Smooth muscle cell (in vitro differentiated cells): ENCODE results near the gene DOCK11. TPM values are rescaled to one million over a fixed set of nuclear protein-coding genes. Genes with fewer than 3 reads are reported as not detected.

Experiments
- DNase-seq: peaks from one replicate; lab custom pipeline; 2025; ENCODE audit not compliant: unreplicated experiment; lab: John Stamatoyannopoulos, UW
- H2AFZ ChIP-seq: fragments of 200-600 bp; sonication (generic); 2 replicates; pipeline ENCODE4 v1.6.0; 2016; ENCODE audit warnings: antibody characterized with exemption, low read depth, mild to moderate bottlenecking
- H3F3A ChIP-seq: fragments of 200-600 bp; sonication (generic); 2 replicates; pipeline ENCODE4 v1.6.0; 2017; ENCODE audit warnings: antibody characterized with exemption, low read depth
- H3K27ac ChIP-seq: fragments of 200-600 bp; sonication (generic); 2 replicates; pipeline ENCODE4 v1.5.1; 2016; ENCODE audit warnings: low read depth, mild to moderate bottlenecking
- H3K27me3 ChIP-seq: fragments of 200-600 bp; sonication (generic); 2 replicates; pipeline ENCODE4 v1.6.1; 2016; ENCODE audit warnings: low read depth, mild to moderate bottlenecking
- H3K36me3 ChIP-seq: fragments of 200-600 bp; sonication (generic); 2 replicates; pipeline ENCODE4 v1.5.1; 2016; ENCODE audit warnings: low read depth
- H3K4me1 ChIP-seq: fragments of 200-600 bp; sonication (generic); 2 replicates; pipeline ENCODE4 v1.5.1; 2016; ENCODE audit warnings: low read depth
- H3K4me2 ChIP-seq: fragments of 200-600 bp; sonication (generic); 2 replicates; pipeline ENCODE4 v1.6.0; 2016; ENCODE audit warnings: mild to moderate bottlenecking
- H3K4me3 ChIP-seq: fragments of 200-600 bp; sonication (generic); 2 replicates; pipeline ENCODE4 v1.5.1; 2016; ENCODE audit warnings: mild to moderate bottlenecking
- H3K79me2 ChIP-seq: fragments of 200-600 bp; sonication (generic); 2 replicates; pipeline ENCODE4 v1.6.0; 2016; ENCODE audit warnings: low read depth, mild to moderate bottlenecking
- H3K9ac ChIP-seq: fragments of 200-600 bp; sonication (generic); 2 replicates; pipeline ENCODE4 v1.6.0; 2016; ENCODE audit warnings: low read depth
- H3K9me3 ChIP-seq: fragments of 200-600 bp; sonication (generic); replicated peaks from 2 replicates; pipeline ENCODE4 v1.5.1; 2016; ENCODE audit warnings: low read depth
- H4K20me1 ChIP-seq: fragments of 200-600 bp; sonication (generic); 2 replicates; pipeline ENCODE4 v1.6.0; 2016; ENCODE audit warnings: low read depth
- CTCF ChIP-seq: fragments of 200-600 bp; sonication (generic); IDR thresholded peaks from 2 replicates; pipeline ENCODE4 v1.5.1; 2017; ENCODE audit warnings: borderline replicate concordance, mild to moderate bottlenecking, antibody characterized with exemption; ENCODE audit not compliant: insufficient read depth, poor library complexity, severe bottlenecking
- WGBS: methylation state at CpG from one replicate; pipeline ENCODE4 v1.1.7; 2016; ENCODE audit warnings: low lambda C conversion rate; 5-methylcytosine and 5-hydroxymethylcytosine counted together
- polyA plus RNA-seq: library from polyadenylated mRNA; unstranded; fragments of >200 nt; fragmentation: Nextera tagmentation; extraction: Ambion mirVana; gene quantifications from 2 replicates; pipeline ENCODE4 v1.2.1, GENCODE V29; 2016
- total RNA-seq: library from RNA; depleted of rRNA; stranded (reverse); fragments of >200 nt; gene quantifications from 2 replicates; pipeline ENCODE4 v1.2.3, GENCODE V29; 2014

Gene DOCK11
- total and polyA plus RNA-seq, 2 experiments from 2014 or later = 2.3 to 2.6 TPM

DNA sequence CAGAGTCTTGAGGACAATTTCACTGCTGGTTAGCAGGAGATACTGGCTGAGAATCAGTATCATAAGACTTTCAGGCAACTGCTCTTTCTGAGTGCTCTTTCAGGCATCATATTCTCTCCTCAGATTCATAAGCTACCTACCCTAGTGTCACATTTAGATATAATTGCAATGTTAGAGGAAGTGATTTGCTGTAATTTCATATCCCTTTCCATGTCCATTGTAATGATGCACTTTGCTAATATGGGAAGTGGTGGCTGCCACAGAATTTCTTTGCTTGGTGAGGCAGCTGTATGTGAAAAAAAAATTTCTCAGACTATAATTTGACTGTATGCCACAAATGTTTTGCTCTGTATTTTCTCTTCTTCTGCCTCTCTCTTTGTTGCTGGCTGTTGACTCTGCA, 63.3 kb downstream of the DOCK11 start:
- no peak for DNase-seq
- H3K27me3 ChIP-seq = no peaks in the 10 kb centered on the region
- H3K36me3 ChIP-seq = no peaks in the 10 kb centered on the region
- H3K79me2 ChIP-seq = no peaks in the 10 kb centered on the region
- TF ChIP-seq CTCF = no peak
- no peak overlapping the region for H3K4me2 ChIP-seq
- no peak overlapping the region for H2AFZ ChIP-seq
- no peak overlapping the region for H3K4me3 ChIP-seq
- no peaks in the 10 kb centered on the region for H4K20me1 ChIP-seq
- H3K9me3 ChIP-seq = no peaks in the 10 kb centered on the region
- no peaks in the 10 kb centered on the region for H3F3A ChIP-seq
- H3K9ac ChIP-seq = no peak overlapping the region
- no peak overlapping the region for H3K27ac ChIP-seq
- no peaks in the 10 kb centered on the region for H3K4me1 ChIP-seq

DNA sequence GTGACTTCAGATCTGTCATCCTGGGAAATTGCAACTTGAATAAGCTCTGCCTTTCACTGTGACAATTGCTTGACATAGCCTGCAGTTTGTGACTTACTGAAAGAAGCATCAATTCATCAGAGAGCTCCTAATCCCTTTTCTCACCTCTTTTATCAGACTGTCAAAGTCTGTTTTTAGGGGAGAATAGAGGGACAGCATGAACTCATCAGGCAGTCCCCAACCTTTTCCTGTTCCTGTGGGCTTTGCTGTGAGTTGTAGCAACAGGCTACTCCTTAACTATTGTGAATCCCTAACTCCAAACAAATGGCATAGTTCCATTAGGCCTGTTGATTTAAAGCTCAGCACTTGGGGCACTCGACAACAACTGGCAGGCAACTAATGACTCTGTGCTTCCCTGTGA, 64.9 kb downstream of the DOCK11 start:
- no peaks in the 10 kb centered on the region for H3K9me3 ChIP-seq
- H3K4me1 ChIP-seq = no peaks in the 10 kb centered on the region
- H3K27ac ChIP-seq = no peak overlapping the region
- no peak overlapping the region for H3K9ac ChIP-seq
- H3K27me3 ChIP-seq = no peaks in the 10 kb centered on the region
- no peaks in the 10 kb centered on the region for H4K20me1 ChIP-seq
- no peak overlapping the region for H3K4me2 ChIP-seq
- WGBS = 34% methylated on average over 1 of the region's 1 CpG
- no peak for TF ChIP-seq CTCF
- H3F3A ChIP-seq = no peaks in the 10 kb centered on the region
- H3K79me2 ChIP-seq = no peaks in the 10 kb centered on the region
- no peaks in the 10 kb centered on the region for H3K36me3 ChIP-seq
- DNase-seq = no peak
- H3K4me3 ChIP-seq = no peak overlapping the region
- H2AFZ ChIP-seq = no peak overlapping the region

DNA sequence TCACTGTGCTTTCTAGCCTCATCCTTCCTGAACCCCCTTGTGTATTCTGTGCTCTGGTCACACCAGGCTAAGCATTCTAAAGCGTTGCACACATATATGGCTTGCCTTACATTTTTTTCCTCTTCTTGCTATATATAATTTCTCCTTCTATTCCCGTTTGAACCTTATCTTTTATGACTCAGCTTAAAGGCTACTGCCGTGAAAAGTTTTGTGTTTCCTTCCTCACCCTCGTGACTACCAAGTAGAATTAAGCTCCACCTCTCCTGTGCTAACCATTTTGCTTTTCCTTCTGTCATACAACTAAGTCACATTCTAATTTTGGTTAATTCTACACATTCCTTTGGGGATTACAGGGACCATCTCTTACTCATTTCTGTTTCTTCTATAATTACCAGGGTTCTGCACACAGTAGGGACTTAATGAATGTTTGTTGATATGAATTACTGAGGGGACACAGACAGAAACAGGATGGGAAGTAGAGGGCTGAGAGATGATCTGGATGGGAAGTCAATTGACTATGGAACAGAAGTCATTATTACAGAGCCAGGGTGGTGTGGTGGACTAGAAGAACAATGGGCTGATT, 67.1 kb downstream of the DOCK11 start:
- Histone ChIP-seq H3K4me1 (no peaks in the 10 kb centered on the region), H2AFZ (no peak overlapping the region), H3K36me3 (no peaks in the 10 kb centered on the region), H3K4me2 (no peak overlapping the region), H3K9me3 (no peaks in the 10 kb centered on the region), H3K4me3 (no peak overlapping the region), H3K9ac (no peak overlapping the region), H3F3A (no peaks in the 10 kb centered on the region), H3K27me3 (no peaks in the 10 kb centered on the region), H3K79me2 (no peaks in the 10 kb centered on the region), H3K27ac (no peak overlapping the region), H4K20me1 (no peaks in the 10 kb centered on the region)
- no peak for DNase-seq
- TF ChIP-seq CTCF = no peak
- WGBS = 27% methylated on average over 4 of the region's 4 CpGs

DNA sequence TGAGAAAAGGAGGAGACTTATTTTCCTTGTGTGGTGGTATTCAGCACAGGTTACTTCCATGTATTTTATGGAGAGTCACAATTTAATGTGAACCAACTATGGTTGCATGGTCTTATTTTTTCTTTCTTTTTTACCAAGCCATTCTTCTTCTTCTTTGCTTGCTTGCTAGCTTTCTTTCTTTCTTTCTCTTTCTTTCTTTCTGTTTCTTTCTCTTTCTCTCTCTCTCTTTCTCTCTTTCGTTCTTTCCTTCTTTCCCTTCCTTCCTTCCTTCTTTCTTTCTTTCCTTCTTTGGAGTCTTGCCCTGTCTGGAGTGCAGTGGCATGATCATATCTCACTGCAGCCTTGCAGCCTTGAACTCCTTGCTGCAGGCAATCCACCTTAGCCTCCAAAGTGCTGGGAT, 68.9 kb downstream of the DOCK11 start:
- Histone ChIP-seq H2AFZ (no peak overlapping the region), H3K79me2 (no peaks in the 10 kb centered on the region), H3F3A (no peaks in the 10 kb centered on the region), H3K4me1 (no peaks in the 10 kb centered on the region), H3K4me3 (no peak overlapping the region), H3K9ac (no peak overlapping the region), H3K36me3 (no peaks in the 10 kb centered on the region), H4K20me1 (no peaks in the 10 kb centered on the region), H3K27ac (no peak overlapping the region), H3K4me2 (no peak overlapping the region), H3K27me3 (no peaks in the 10 kb centered on the region), H3K9me3 (no peaks in the 10 kb centered on the region)
- 79% methylated on average over 1 of the region's 1 CpG for WGBS
- no peak for TF ChIP-seq CTCF
- no peak for DNase-seq
